GM04503 (cell line): ENCODE measurements around the gene BRDT.

ENCODE experiments used
- DNase-seq: peaks from one replicate; pipeline ENCODE4 v3.0.0-alpha.2; 2012; ENCODE audit warnings: low read depth

BRDT gene

GRCh38 chr1:91949356-91949699 lies at the start of gene BRDT:
Gene BRDT, plus strand, starts transcription at chr1:91949401. Its CDS starts 13,354 bp downstream, at chr1:91962755.
- no peak for DNase-seq

- no peak for DNase-seq
Measured at GRCh38 chr1:91900562-91900961, 48.6 kb upstream of the BRDT start.

GRCh38 chr1:91901231-91901630 lies 48.0 kb upstream of the BRDT start:
- DNase-seq, result no peak

- no peak for DNase-seq
Measured at GRCh38 chr1:91912266-91912665, 36.9 kb upstream of the BRDT start.

GRCh38 chr1:91913018-91913417 lies 36.2 kb upstream of the BRDT start:
- DNase-seq, result no peak

GRCh38 chr1:91916046-91916445 lies 33.2 kb upstream of the BRDT start:
- DNase-seq, result no peak

GRCh38 chr1:91916811-91917460 lies 32.3 kb upstream of the BRDT start:
- DNase-seq, result no peak

GRCh38 chr1:91919962-91920361 lies 29.2 kb upstream of the BRDT start:
- DNase-seq, result no peak

- peak; percentile 76 for DNase-seq
Measured at GRCh38 chr1:91924146-91924545, 25.1 kb upstream of the BRDT start.

GRCh38 chr1:91925644-91926435 lies 23.4 kb upstream of the BRDT start:
- DNase-seq, result no peak

GRCh38 chr1:91928026-91928425 lies 21.2 kb upstream of the BRDT start:
- DNase-seq, result no peak

GRCh38 chr1:91929250-91929649 lies 20.0 kb upstream of the BRDT start:
- DNase-seq, result no peak

GRCh38 chr1:91937613-91938012 lies 11.6 kb upstream of the BRDT start:
- DNase-seq, result no peak

GRCh38 chr1:91940496-91940895 lies 8.7 kb upstream of the BRDT start:
- no peak for DNase-seq

GRCh38 chr1:91944087-91944486 lies 5.1 kb upstream of the BRDT start:
- DNase-seq, result no peak

GRCh38 chr1:91948097-91948496 lies 1.1 kb upstream of the BRDT start:
- DNase-seq, result no peak

GRCh38 chr1:91948501-91949355 lies 473 bp upstream of the BRDT start:
- DNase-seq, result no peak

- no peak for DNase-seq
Measured at GRCh38 chr1:91952187-91952586, 3.0 kb downstream of the BRDT start.

- DNase-seq, result no peak
Measured at GRCh38 chr1:91958926-91959325, 9.7 kb downstream of the BRDT start.

- no peak for DNase-seq
Measured at GRCh38 chr1:91968334-91968733, 19.1 kb downstream of the BRDT start.

- DNase-seq, result no peak
Measured at GRCh38 chr1:91979383-91979782, 30.2 kb downstream of the BRDT start.

GRCh38 chr1:91980663-91981062 lies 31.5 kb downstream of the BRDT start:
- no peak for DNase-seq
